Measurements from ENCODE around the gene OSR1.
"Not testable (repeated sequence)": the region's sequence is repeated elsewhere in the genome, so short reads cannot be mapped to it uniquely, and the experiment has no call there.

The OSR1 gene

GRCh38 chr2:19358242-19359020 is at the start of gene OSR1:
Gene OSR1, minus strand, starts transcription at chr2:19358623. Its CDS starts 4,818 bp downstream, at chr2:19353805.
- no peak for DNase-seq (ENCODE audit: low read depth in 2 of 2)

GRCh38 chr2:19403785-19404184 is 45.4 kb upstream of the OSR1 start:
- DNase-seq (ENCODE audit: low read depth in 2 of 2) = no peak

- no peak for DNase-seq (ENCODE audit: low read depth in 2 of 2)
Measured at GRCh38 chr2:19392191-19392590, 33.8 kb upstream of the OSR1 start.

GRCh38 chr2:19389469-19389868 is 31.0 kb upstream of the OSR1 start:
- not testable (repeated sequence) for DNase-seq (ENCODE audit: low read depth in 2 of 2)

GRCh38 chr2:19380532-19380931 is 22.1 kb upstream of the OSR1 start:
- no peak for DNase-seq (ENCODE audit: low read depth in 2 of 2)

- no peak for DNase-seq (ENCODE audit: low read depth in 2 of 2)
Measured at GRCh38 chr2:19378939-19379338, 20.5 kb upstream of the OSR1 start.

- DNase-seq (ENCODE audit: low read depth in 2 of 2) = no peak
Measured at GRCh38 chr2:19377717-19378116, 19.3 kb upstream of the OSR1 start.

- DNase-seq (ENCODE audit: low read depth in 2 of 2) = no peak
Measured at GRCh38 chr2:19373352-19373751, 14.9 kb upstream of the OSR1 start.

GRCh38 chr2:19371996-19372582 is 13.7 kb upstream of the OSR1 start:
- no peak for DNase-seq (ENCODE audit: low read depth in 2 of 2)

GRCh38 chr2:19369341-19369955 is 11.0 kb upstream of the OSR1 start:
- no peak for DNase-seq (ENCODE audit: low read depth in 2 of 2)

- DNase-seq (ENCODE audit: low read depth in 2 of 2) = no peak
Measured at GRCh38 chr2:19368760-19369159, 10.3 kb upstream of the OSR1 start.

GRCh38 chr2:19367326-19367725 is 8.9 kb upstream of the OSR1 start:
- no peak for DNase-seq (ENCODE audit: low read depth in 2 of 2)

- DNase-seq (ENCODE audit: low read depth in 2 of 2) = no peak
Measured at GRCh38 chr2:19365126-19365525, 6.7 kb upstream of the OSR1 start.

GRCh38 chr2:19364014-19364413 is 5.6 kb upstream of the OSR1 start:
- DNase-seq (ENCODE audit: low read depth in 2 of 2) = no peak

- DNase-seq (ENCODE audit: low read depth in 2 of 2) = no peak
Measured at GRCh38 chr2:19363474-19363778, 5.0 kb upstream of the OSR1 start.

GRCh38 chr2:19362755-19363473 is 4.5 kb upstream of the OSR1 start:
- peak in 1 of 2 donors; percentile 43 for DNase-seq (ENCODE audit: low read depth in 2 of 2)

GRCh38 chr2:19362094-19362754 is 3.8 kb upstream of the OSR1 start:
- DNase-seq (ENCODE audit: low read depth in 2 of 2) = no peak

GRCh38 chr2:19361325-19361990 is 3.0 kb upstream of the OSR1 start:
- DNase-seq (ENCODE audit: low read depth in 2 of 2) = no peak

- no peak for DNase-seq (ENCODE audit: low read depth in 2 of 2)
Measured at GRCh38 chr2:19360966-19361321, 2.5 kb upstream of the OSR1 start.

GRCh38 chr2:19360266-19360965 is 2.0 kb upstream of the OSR1 start:
- DNase-seq (ENCODE audit: low read depth in 2 of 2) = no peak

GRCh38 chr2:19359456-19359855 is 1.0 kb upstream of the OSR1 start:
- no peak for DNase-seq (ENCODE audit: low read depth in 2 of 2)
